Large intestine (tissue), 3 donors: Measurements from ENCODE around the gene COL23A1. TPM values are rescaled to one million over a fixed set of nuclear protein-coding genes. Genes with fewer than 3 reads are reported as not detected.

ENCODE experiments used
- DNase-seq, 2 donors: peaks; one replicate each; pipeline versions ENCODE4 v3.0.0 to v3.0.0-alpha.2; 2013
- H3K27ac ChIP-seq: one replicate; pipeline ENCODE4 v1.5.1; 2013; ENCODE audit warnings: low read length
- H3K27me3 ChIP-seq: 2 replicates; pipeline ENCODE4 v1.6.1; 2013; ENCODE audit warnings: low read length; ENCODE audit not compliant: control insufficient read depth, insufficient read depth
- H3K36me3 ChIP-seq: 2 replicates; pipeline ENCODE4 v1.6.1; 2013; ENCODE audit warnings: low read length; ENCODE audit not compliant: control insufficient read depth, insufficient read depth
- H3K4me1 ChIP-seq: one replicate; pipeline ENCODE4 v1.6.1; 2013; ENCODE audit warnings: low read length; ENCODE audit not compliant: control insufficient read depth, insufficient read depth
- H3K4me3 ChIP-seq: one replicate; pipeline ENCODE4 v1.5.1; 2013; ENCODE audit warnings: low read length
- H3K9me3 ChIP-seq: one replicate; pipeline ENCODE4 v1.6.1; 2013; ENCODE audit warnings: mild to moderate bottlenecking, low read depth, low read length, moderate library complexity; ENCODE audit not compliant: control insufficient read depth
- WGBS: methylation state at CpG from one replicate; pipeline ENCODE4 v1.1.5; 2013; ENCODE audit warnings: low lambda C conversion rate; ENCODE audit not compliant: insufficient coverage; 5-methylcytosine and 5-hydroxymethylcytosine counted together
- polyA plus RNA-seq: library from polyadenylated mRNA; unstranded; fragments of 120-200 nt; gene quantifications from one replicate; pipeline ENCODE4 v1.2.1, GENCODE V29; 2013

COL23A1 gene
- polyA plus RNA-seq, 1 donor = 8.9 TPM

- DNase-seq = no peak
- Histone ChIP-seq H3K27ac (no peak overlapping the region), H3K4me1 (no peaks in the 10 kb centered on the region), H3K9me3 (no peaks in the 10 kb centered on the region), H3K4me3 (no peak overlapping the region), H3K27me3 (no peaks in the 10 kb centered on the region), H3K36me3 (no peaks in the 10 kb centered on the region)
- WGBS = 53% methylated on average over 3 of the region's 13 CpGs
These were observed 84.4 kb downstream of the COL23A1 start for GRCh38 chr5:178505639-178506407.

- Histone ChIP-seq H3K36me3 (no peaks in the 10 kb centered on the region), H3K9me3 (no peaks in the 10 kb centered on the region), H3K4me1 (no peaks in the 10 kb centered on the region), H3K4me3 (no peak overlapping the region), H3K27me3 (no peaks in the 10 kb centered on the region), H3K27ac (no peak overlapping the region)
- no CpG with 5 or more reads among the region's 11 CpGs for WGBS
- no peak for DNase-seq
These were observed 85.7 kb downstream of the COL23A1 start for GRCh38 chr5:178504340-178504960.

DNA sequence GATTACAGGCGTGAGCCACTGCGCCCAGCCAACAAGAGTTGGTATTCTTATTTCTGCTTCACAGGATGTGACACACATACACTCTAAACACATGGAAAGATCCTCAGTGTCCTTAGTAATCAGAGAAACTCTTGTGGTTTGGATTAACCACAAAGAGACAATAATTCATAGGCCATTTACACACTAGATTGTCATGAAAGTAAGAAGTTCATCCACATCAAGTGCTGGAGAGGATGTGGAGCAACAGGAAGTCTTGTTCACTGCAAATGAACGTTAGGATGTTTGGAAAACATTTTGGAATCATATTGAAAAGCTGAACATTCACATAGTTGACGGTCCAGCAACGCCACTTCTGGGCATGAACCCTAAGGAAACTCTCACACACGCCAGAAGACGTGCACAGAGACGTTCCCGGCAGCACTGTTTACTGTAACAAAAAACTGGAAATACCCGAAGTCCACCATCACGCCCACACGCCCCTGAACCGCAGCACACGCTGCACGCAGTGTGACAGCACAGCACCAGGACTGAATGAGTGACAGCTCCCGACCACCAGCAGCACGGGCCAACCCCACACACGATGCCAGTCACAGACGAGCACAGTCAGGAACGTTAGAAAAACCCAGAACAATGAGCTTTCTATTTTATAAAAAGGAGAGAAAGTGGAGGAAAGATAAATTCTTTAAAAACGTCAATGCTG, 87.6 kb downstream of the COL23A1 start:
- no peaks in the 10 kb centered on the region for H3K4me1 ChIP-seq
- H3K4me3 ChIP-seq = no peak overlapping the region
- no peak overlapping the region for H3K27ac ChIP-seq
- H3K9me3 ChIP-seq = no peaks in the 10 kb centered on the region
- no peaks in the 10 kb centered on the region for H3K27me3 ChIP-seq
- no CpG with 5 or more reads among the region's 21 CpGs for WGBS
- no peak for DNase-seq
- H3K36me3 ChIP-seq = no peaks in the 10 kb centered on the region

DNA sequence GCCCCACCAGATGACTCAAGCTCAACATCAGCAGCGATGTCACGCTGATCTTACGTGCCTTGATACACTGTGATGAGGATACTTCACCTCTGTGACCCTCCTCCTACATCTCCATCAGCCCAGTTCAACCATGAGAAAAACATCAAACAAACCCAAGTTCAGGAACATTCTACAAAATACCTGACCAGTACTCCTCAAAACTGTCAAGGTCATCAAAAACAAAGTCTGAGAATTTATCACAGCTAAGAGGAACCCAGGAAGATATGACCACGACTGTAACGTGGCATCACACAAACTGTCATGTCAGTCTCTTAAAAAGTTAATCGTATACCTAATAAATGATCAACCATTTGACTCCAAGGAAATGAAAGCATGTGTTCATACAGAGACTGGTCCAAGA, 90.8 kb downstream of the COL23A1 start:
- WGBS = no CpG with 5 or more reads among the region's 6 CpGs
- Histone ChIP-seq H3K9me3 (no peaks in the 10 kb centered on the region), H3K27ac (no peak overlapping the region), H3K36me3 (no peaks in the 10 kb centered on the region), H3K4me3 (no peak overlapping the region), H3K27me3 (no peaks in the 10 kb centered on the region), H3K4me1 (no peaks in the 10 kb centered on the region)
- DNase-seq = no peak

DNA sequence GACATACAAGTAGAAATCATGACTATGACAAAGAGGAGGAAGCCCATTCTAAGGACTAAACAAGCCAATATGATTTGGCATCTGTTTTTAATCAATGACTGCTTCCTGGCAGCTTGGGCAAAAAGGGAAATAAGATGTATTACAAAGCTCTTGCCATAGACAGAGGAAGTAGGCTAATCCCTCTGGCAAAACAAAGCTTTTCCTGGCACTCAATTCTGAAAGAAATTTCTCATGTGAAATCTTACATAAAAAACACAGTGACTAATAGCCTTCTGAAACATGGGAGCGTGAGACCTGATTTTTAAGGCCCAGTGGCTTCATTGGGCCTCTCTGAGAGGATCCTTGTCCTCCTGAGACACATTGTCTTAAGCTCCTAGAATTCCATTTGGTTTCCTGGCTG, 93.6 kb downstream of the COL23A1 start:
- no peaks in the 10 kb centered on the region for H3K27me3 ChIP-seq
- no peaks in the 10 kb centered on the region for H3K9me3 ChIP-seq
- H3K4me1 ChIP-seq = no peaks in the 10 kb centered on the region
- H3K4me3 ChIP-seq = no peak overlapping the region
- DNase-seq = no peak
- 100% methylated on average over 1 of the region's 1 CpG for WGBS
- H3K36me3 ChIP-seq = no peaks in the 10 kb centered on the region
- H3K27ac ChIP-seq = no peak overlapping the region

- Histone ChIP-seq H3K27me3 (no peaks in the 10 kb centered on the region), H3K4me3 (no peak overlapping the region), H3K36me3 (no peaks in the 10 kb centered on the region), H3K4me1 (no peaks in the 10 kb centered on the region), H3K9me3 (no peaks in the 10 kb centered on the region), H3K27ac (no peak overlapping the region)
- WGBS = no CpG with 5 or more reads among the region's 5 CpGs
- no peak for DNase-seq
These were observed 94.0 kb downstream of the COL23A1 start for GRCh38 chr5:178496214-178496613.

GRCh38 chr5:178495706-178496105, 94.5 kb downstream of the COL23A1 start:
- WGBS = 80% methylated on average over 1 of the region's 4 CpGs
- H3K9me3 ChIP-seq = no peaks in the 10 kb centered on the region
- H3K4me1 ChIP-seq = no peaks in the 10 kb centered on the region
- no peak for DNase-seq
- H3K36me3 ChIP-seq = no peaks in the 10 kb centered on the region
- H3K27ac ChIP-seq = no peak overlapping the region
- no peaks in the 10 kb centered on the region for H3K27me3 ChIP-seq
- H3K4me3 ChIP-seq = no peak overlapping the region

- H3K9me3 ChIP-seq = no peaks in the 10 kb centered on the region
- DNase-seq = no peak
- no peaks in the 10 kb centered on the region for H3K36me3 ChIP-seq
- no peaks in the 10 kb centered on the region for H3K27me3 ChIP-seq
- no peak overlapping the region for H3K4me3 ChIP-seq
- H3K27ac ChIP-seq = no peak overlapping the region
- H3K4me1 ChIP-seq = no peaks in the 10 kb centered on the region
- no CpG with 5 or more reads among the region's 10 CpGs for WGBS
These were observed 97.9 kb downstream of the COL23A1 start for GRCh38 chr5:178492278-178492677.

GRCh38 chr5:178490935-178491652, 99.1 kb downstream of the COL23A1 start:
- 88% methylated on average over 3 of the region's 11 CpGs for WGBS
- Histone ChIP-seq H3K4me1 (no peaks in the 10 kb centered on the region), H3K27ac (no peak overlapping the region)

DNA sequence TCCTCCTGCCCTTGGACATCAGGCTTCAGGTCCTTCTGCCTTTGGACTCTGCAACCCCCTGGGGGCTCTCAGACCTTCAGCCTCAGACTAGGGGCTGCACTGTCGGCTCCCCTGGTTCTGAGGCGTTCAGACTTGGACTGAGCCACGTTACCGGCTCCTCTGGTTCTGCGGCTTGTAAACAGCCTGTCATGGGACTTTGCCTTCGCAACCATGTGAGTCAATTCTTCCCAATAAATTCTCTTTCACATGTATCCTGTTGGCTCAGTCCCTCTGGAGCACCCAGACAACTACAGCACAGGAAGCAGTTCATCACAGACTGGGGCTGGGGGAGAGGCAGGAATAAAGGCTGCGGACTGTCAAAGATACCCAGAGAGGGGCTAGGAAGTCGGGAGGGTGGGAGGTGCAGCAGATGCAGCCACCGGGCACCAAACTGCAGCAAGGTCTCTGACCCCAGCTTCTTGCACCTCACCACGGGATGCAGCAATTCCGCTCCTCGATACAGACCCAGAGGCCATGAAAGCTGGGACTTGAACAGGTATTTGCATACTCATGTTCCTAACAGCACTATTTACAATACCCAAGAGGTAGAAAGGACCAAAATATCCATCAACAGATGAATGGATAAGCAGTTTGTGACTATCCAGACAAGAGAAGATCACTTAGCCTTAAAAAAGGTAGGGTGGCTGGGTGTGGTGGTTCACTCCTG, 100.8 kb downstream of the COL23A1 start:
- no CpG with 5 or more reads among the region's 12 CpGs for WGBS

More at GRCh38 chr5:178490935-178491652, 99.1 kb downstream of the COL23A1 start:
- Histone ChIP-seq H3K9me3 (no peaks in the 10 kb centered on the region), H3K36me3 (no peaks in the 10 kb centered on the region), H3K4me3 (no peak overlapping the region), H3K27me3 (no peaks in the 10 kb centered on the region)
- no peak for DNase-seq

More for the DNA sequence above, 100.8 kb downstream of the COL23A1 start:
- Histone ChIP-seq H3K4me3 (no peak overlapping the region), H3K27ac (no peak overlapping the region), H3K27me3 (no peaks in the 10 kb centered on the region), H3K4me1 (no peaks in the 10 kb centered on the region), H3K9me3 (no peaks in the 10 kb centered on the region), H3K36me3 (no peaks in the 10 kb centered on the region)
- no peak for DNase-seq
